Thyroid gland (tissue), 4 donors: ENCODE results near the gene ASIC2.

Experiments used
- CTCF ChIP-seq, 6 experiments: fragments of 200-600 bp in 3 of 6; fragments of 450-650 bp in 3 of 6; sonication (generic) in 3 of 6; IDR thresholded peaks; one replicate each; pipeline ENCODE4 v1.5.1; 2016 to 2019; ENCODE audit warnings: antibody characterized with exemption in 6 of 6, mild to moderate bottlenecking in 2 of 6, inconsistent platforms in 1 of 6, moderate library complexity in 1 of 6
- POLR2A ChIP-seq, 2 donors: fragments of 450-650 bp; IDR thresholded peaks; one replicate each; pipeline ENCODE4 v1.6.1; 2017; ENCODE audit warnings: antibody characterized with exemption in 2 of 2, mild to moderate bottlenecking in 2 of 2, moderate library complexity in 1 of 2

GRCh38 chr17:33204701-33205100 lies 88.4 kb downstream of the ASIC2 start:
- TF ChIP-seq CTCF (IDR thresholded peaks at IDR 0.05) (no peak), POLR2A (IDR thresholded peaks at IDR 0.05) (no peak)
